K562 (cell line): ENCODE data around the gene TMPRSS6. TPM values are rescaled to one million over a fixed set of nuclear protein-coding genes. Genes with fewer than 3 reads are reported as not detected.

Experiments used
- ATAC-seq: fragments of 200-7000 bp; cut with Tn5 transposase; 3 replicates; pipeline ENCODE4 v1.9.1; 2020; ENCODE audit warnings: moderate library complexity
- BruUV-seq: library from RNA; stranded (reverse); fragments of 400-500 nt; replicated peaks from 2 replicates; lab custom pipeline; 2021; lab: Mats Ljungman, UMichigan
- CTCF ChIA-PET: fragments of 300-600 bp; formaldehyde crosslinking; extraction: SDS; loops from one replicate; lab custom pipeline; 2021; ENCODE audit warnings: low intra/inter-chr PET ratio; lab: Yijun Ruan, JAX
- POLR2A ChIA-PET: fragments of 300-600, 350-650 bp; sonication (Branson Sonifier 250); formaldehyde crosslinking; extraction: SDS; loops from one replicate; lab custom pipeline; 2021; ENCODE audit warnings: antibody characterized with exemption, inconsistent platforms; lab: Yijun Ruan, JAX
- DNase-seq, 4 experiments: peaks; one replicate each; pipeline versions ENCODE4 v3.0.0 to v3.0.0-alpha.2; 2011 to 2018; ENCODE audit warnings: low spot score in 3 of 4, mixed read lengths in 3 of 4; ENCODE audit errors: extremely low read depth in 1 of 4
- FAIRE-seq: peaks from 2 replicates; lab custom pipeline; 2011; peaks lifted over from hg19 to GRCh38; lab: Jason Lieb, UNC
- H2AFZ ChIP-seq: 2 replicates; pipeline ENCODE4 v1.6.0; 2011; ENCODE audit warnings: low read depth, low read length, control low read depth, inconsistent platforms
- H3K27ac ChIP-seq: fragments of 200-600 bp; 3 replicates; pipeline ENCODE4 v1.8.0; 2011; ENCODE audit warnings: low read depth, mild to moderate bottlenecking, control low read depth, inconsistent platforms, low read length, moderate library complexity, mixed read lengths; ENCODE audit errors: extremely low read depth
- H3K27me3 ChIP-seq, 2 experiments: fragments of 300-600 bp in 1 of 2; 2 replicates in 1 of 2; 3 replicates in 1 of 2; pipeline versions ENCODE4 v1.6.0 to v1.8.0; 2011; ENCODE audit warnings: inconsistent platforms in 2 of 2, low read length in 2 of 2, mild to moderate bottlenecking in 1 of 2, mixed read lengths in 1 of 2, moderate library complexity in 1 of 2; ENCODE audit not compliant: control insufficient read depth in 2 of 2, insufficient read depth in 2 of 2
- H3K36me3 ChIP-seq: fragments of 300-600 bp; 3 replicates; pipeline ENCODE4 v1.8.0; 2011; ENCODE audit warnings: mild to moderate bottlenecking, low read length, inconsistent platforms; ENCODE audit not compliant: control insufficient read depth, insufficient read depth
- H3K4me1 ChIP-seq, 2 experiments: fragments of 200-600 bp in 1 of 2; replicated peaks in 1 of 2; 2 replicates in 1 of 2; 3 replicates in 1 of 2; pipeline versions ENCODE4 v1.5.1 to v1.8.0; 2011; ENCODE audit warnings: inconsistent platforms in 2 of 2, low read length in 2 of 2, mild to moderate bottlenecking in 1 of 2, mixed read lengths in 1 of 2, moderate library complexity in 1 of 2; ENCODE audit not compliant: control insufficient read depth in 2 of 2, insufficient read depth in 2 of 2
- H3K4me2 ChIP-seq: 2 replicates; pipeline ENCODE4 v1.6.1; 2011; ENCODE audit warnings: low read length, control low read depth, inconsistent platforms, mixed read lengths; ENCODE audit not compliant: insufficient read depth
- H3K4me3 ChIP-seq: fragments of 200-600 bp; sonication (generic), shearing (Covaris generic); 2 replicates; pipeline ENCODE4 v1.5.1; 2016; ENCODE audit warnings: control low read depth, inconsistent platforms
- H3K79me2 ChIP-seq: fragments of 200-600 bp; 3 replicates; pipeline ENCODE4 v1.8.0; 2011; ENCODE audit warnings: low read length, inconsistent platforms; ENCODE audit not compliant: control insufficient read depth, insufficient read depth
- H3K9ac ChIP-seq, 2 experiments: 2 replicates each; pipeline versions ENCODE4 v1.6.0 to v1.6.1; 2011; ENCODE audit warnings: low read depth in 2 of 2, low read length in 2 of 2, control low read depth in 1 of 2, inconsistent platforms in 1 of 2, mild to moderate bottlenecking in 1 of 2, mixed read lengths in 1 of 2; ENCODE audit not compliant: insufficient read depth in 1 of 2
- H3K9me1 ChIP-seq: one replicate; pipeline ENCODE4 v1.6.0; 2011; ENCODE audit warnings: inconsistent platforms, mild to moderate bottlenecking, low read length, moderate library complexity; ENCODE audit not compliant: control insufficient read depth, insufficient read depth
- H3K9me3 ChIP-seq: replicated peaks from 2 replicates; pipeline ENCODE4 v1.5.1; 2011; ENCODE audit warnings: low read depth, low read length, inconsistent platforms; ENCODE audit not compliant: control insufficient read depth, insufficient read depth
- H4K20me1 ChIP-seq: replicated peaks from 2 replicates; pipeline ENCODE4 v1.6.1; 2011; ENCODE audit warnings: low read length, inconsistent platforms, mixed read lengths; ENCODE audit not compliant: control insufficient read depth, insufficient read depth
- NR2F6 ChIP-seq: fragments of 450-650 bp; formaldehyde crosslinking; IDR thresholded peaks from 2 replicates; pipeline ENCODE4 v1.4.0; 2020; ENCODE audit warnings: mild to moderate bottlenecking
- RBM15 ChIP-seq: fragments of 200-400 bp; formaldehyde crosslinking; IDR thresholded peaks from 2 replicates; pipeline ENCODE4 v1.6.1; 2018; ENCODE audit warnings: mild to moderate bottlenecking, low read length, moderate library complexity; ENCODE audit not compliant: insufficient read depth
- WGBS: fragments of 100-300 bp; shearing (Covaris generic); methylation state at CpG from one replicate; pipeline ENCODE4 v1.1.6; 2016; ENCODE audit warnings: low coverage, mixed read lengths; ENCODE audit not compliant: insufficient coverage; ENCODE audit errors: missing lambda C conversion rate; 5-methylcytosine and 5-hydroxymethylcytosine counted together
- in situ Hi-C: fragments of 300-500 bp; cut with MboI; formaldehyde crosslinking; loops from 4 replicates; pipeline ENCODE4 v1.15.0; 2018; ENCODE audit warnings: inconsistent platforms, mixed read lengths
- intact Hi-C: fragments of 100-400 bp; cut with micrococcal nuclease; formaldehyde crosslinking; loops from 2 replicates; pipeline ENCODE4 v1.14.2; 2022
- polyA plus RNA-seq, 8 experiments: library from polyadenylated mRNA; depleted of rRNA in 4 of 8; stranded (reverse) in 5 of 8; unstranded in 3 of 8; fragments of >200 nt; fragmentation: Nextera tagmentation in 2 of 8; fragmentation: Illumina TruSeq in 1 of 8; extraction: Ambion mirVana in 2 of 8; extraction: Trizol in 1 of 8; gene quantifications; 2 replicates each; pipeline versions ENCODE4 v1.2.1 to v1.2.3, GENCODE V29; 2011 to 2014; ENCODE audit warnings: inconsistent platforms in 1 of 8, missing spikeins in 1 of 8
- total RNA-seq, 7 experiments: library from RNA; depleted of rRNA in 6 of 7; stranded (reverse); fragments of >200 nt in 6 of 7; fragmentation: Illumina TruSeq in 2 of 7; extraction: Trizol in 2 of 7; gene quantifications; 2 replicates each; pipeline versions ENCODE4 v1.2.1 to v1.2.3, GENCODE V29; 2011 to 2021; ENCODE audit warnings: low replicate concordance in 1 of 7
- TF ChIP-seq, protein P1 (sequence below): fragments of 250-450 bp; sonication (Bioruptor Pico); IDR thresholded peaks from 2 replicates; pipeline ENCODE4 v1.4.0; 2020
- TF ChIP-seq, protein P2 (sequence below): sonication (generic); formaldehyde crosslinking; IDR thresholded peaks from 2 replicates; pipeline ENCODE4 v1.8.0; 2023; ENCODE audit warnings: mild to moderate bottlenecking, missing genetic modification reagents

Gene TMPRSS6
- total and polyA plus RNA-seq, 9 of the 15 experiments (the other 6 are each of a cell fraction or from before 2014, with no cell fraction given) = 0.03 TPM; not detected in 8

DNA sequence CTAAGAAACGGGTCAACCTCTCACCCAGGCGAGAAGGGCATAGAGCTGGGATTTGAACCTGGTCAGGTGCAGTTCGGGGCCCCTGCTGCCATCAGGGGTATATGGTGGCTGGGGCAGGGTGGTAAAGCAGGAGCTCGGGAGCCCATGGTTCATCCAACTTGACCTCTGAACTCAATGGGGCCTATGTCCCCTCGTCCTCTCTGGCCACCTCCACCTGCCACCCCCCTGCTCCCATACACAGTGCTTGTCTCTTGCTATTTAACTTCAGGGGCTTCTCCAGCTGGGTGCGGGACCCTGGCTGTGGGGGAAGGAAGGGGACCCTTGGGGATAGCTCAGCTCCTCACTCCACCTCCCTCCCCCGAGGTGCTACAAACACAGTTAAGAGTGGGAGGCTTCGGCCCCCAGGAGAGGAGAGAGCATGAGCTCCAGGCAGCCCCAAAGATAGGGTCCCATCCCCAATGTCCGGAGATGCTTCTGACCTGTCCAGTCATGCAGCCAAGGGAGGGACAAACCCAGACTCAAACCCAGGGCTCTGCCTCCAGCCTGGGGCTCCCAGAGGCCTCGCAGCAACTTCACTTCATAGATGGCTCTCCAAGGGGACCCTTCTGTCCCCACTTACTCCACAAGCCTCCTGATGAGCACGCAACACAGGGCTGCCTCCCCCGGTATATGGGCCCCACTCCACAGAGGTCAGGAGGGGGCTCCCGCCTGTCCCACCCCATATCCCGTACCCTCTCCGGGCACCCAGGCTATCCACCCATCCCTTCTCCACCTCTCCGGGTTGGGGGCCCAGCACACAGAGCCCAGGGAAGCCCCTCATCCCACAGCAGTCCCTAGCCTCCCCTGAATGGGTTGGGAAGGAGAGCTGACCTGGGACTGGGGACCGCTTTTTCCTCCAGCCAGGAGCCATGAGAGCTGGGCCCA lies 39.5 kb upstream of the TMPRSS6 start:
- BruUV-seq = no TSS peak
- ChIA-PET POLR2A (interaction anchor here (1.1 to 1.2 kb wide), 2 partner anchors 24 to 51 kb away, joined by 3 to 4 read pairs; no protein-coding TSS in a partner anchor), CTCF (no interaction called here)
- FAIRE-seq (no peak), DNase-seq (no peak), ATAC-seq (no peak)
- intact Hi-C loops (no loop called here), in situ Hi-C loops (no loop called here)
- Histone ChIP-seq H3K27ac (no peak overlapping the region), H3K36me3 (no peaks in the 10 kb centered on the region), H3K4me3 (no peak overlapping the region), H3K9me1 (no peaks in the 10 kb centered on the region), H3K4me2 (no peak overlapping the region), H3K4me1 (peaks cover 0 to 6% of the 10 kb centered on the region in 2 experiments; a peak in 4 of 5 replicates), H3K27me3 (peaks cover 0 to 14% of the 10 kb centered on the region in 2 experiments; a peak in 3 of 5 replicates), H2AFZ (no peak overlapping the region), H3K79me2 (no peaks in the 10 kb centered on the region), H3K9me3 (no peaks in the 10 kb centered on the region), H3K9ac (no peak overlapping the region), H4K20me1 (no peaks in the 10 kb centered on the region; the same call in 1 of the 2 replicates)
- 22% methylated on average over 8 of the region's 17 CpGs for WGBS
- no peak for TF ChIP-seq RBM15
- no peak for TF ChIP-seq NR2F6
- TF ChIP-seq, protein P1, sequence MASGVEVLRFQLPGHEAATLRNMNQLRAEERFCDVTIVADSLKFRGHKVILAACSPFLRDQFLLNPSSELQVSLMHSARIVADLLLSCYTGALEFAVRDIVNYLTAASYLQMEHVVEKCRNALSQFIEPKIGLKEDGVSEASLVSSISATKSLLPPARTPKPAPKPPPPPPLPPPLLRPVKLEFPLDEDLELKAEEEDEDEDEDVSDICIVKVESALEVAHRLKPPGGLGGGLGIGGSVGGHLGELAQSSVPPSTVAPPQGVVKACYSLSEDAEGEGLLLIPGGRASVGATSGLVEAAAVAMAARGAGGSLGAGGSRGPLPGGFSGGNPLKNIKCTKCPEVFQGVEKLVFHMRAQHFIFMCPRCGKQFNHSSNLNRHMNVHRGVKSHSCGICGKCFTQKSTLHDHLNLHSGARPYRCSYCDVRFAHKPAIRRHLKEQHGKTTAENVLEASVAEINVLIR (CRISPR knock-in tag) = no peak
- TF ChIP-seq, protein P2, sequence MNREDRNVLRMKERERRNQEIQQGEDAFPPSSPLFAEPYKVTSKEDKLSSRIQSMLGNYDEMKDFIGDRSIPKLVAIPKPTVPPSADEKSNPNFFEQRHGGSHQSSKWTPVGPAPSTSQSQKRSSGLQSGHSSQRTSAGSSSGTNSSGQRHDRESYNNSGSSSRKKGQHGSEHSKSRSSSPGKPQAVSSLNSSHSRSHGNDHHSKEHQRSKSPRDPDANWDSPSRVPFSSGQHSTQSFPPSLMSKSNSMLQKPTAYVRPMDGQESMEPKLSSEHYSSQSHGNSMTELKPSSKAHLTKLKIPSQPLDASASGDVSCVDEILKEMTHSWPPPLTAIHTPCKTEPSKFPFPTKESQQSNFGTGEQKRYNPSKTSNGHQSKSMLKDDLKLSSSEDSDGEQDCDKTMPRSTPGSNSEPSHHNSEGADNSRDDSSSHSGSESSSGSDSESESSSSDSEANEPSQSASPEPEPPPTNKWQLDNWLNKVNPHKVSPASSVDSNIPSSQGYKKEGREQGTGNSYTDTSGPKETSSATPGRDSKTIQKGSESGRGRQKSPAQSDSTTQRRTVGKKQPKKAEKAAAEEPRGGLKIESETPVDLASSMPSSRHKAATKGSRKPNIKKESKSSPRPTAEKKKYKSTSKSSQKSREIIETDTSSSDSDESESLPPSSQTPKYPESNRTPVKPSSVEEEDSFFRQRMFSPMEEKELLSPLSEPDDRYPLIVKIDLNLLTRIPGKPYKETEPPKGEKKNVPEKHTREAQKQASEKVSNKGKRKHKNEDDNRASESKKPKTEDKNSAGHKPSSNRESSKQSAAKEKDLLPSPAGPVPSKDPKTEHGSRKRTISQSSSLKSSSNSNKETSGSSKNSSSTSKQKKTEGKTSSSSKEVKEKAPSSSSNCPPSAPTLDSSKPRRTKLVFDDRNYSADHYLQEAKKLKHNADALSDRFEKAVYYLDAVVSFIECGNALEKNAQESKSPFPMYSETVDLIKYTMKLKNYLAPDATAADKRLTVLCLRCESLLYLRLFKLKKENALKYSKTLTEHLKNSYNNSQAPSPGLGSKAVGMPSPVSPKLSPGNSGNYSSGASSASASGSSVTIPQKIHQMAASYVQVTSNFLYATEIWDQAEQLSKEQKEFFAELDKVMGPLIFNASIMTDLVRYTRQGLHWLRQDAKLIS (CRISPR knock-in tag) = no peak
